GM18505 (cell line): Measurements from ENCODE around the gene IFI44.

ENCODE experiments used
- ATAC-seq: cut with Tn5 transposase; IDR thresholded peaks from one replicate; pipeline ENCODE4 v1.9.1; 2021; ENCODE audit not compliant: unreplicated experiment
- POLR2A ChIP-seq: IDR thresholded peaks from 4 replicates; pipeline ENCODE4 v1.6.1; 2011; ENCODE audit warnings: borderline replicate concordance; ENCODE audit not compliant: insufficient read depth, insufficient read length; ENCODE audit errors: extremely low read depth

The IFI44 gene, protein sequence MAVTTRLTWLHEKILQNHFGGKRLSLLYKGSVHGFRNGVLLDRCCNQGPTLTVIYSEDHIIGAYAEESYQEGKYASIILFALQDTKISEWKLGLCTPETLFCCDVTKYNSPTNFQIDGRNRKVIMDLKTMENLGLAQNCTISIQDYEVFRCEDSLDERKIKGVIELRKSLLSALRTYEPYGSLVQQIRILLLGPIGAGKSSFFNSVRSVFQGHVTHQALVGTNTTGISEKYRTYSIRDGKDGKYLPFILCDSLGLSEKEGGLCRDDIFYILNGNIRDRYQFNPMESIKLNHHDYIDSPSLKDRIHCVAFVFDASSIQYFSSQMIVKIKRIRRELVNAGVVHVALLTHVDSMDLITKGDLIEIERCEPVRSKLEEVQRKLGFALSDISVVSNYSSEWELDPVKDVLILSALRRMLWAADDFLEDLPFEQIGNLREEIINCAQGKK

GRCh38 chr1:78649628-78650027 is at the start of gene IFI44:
TSS of gene IFI44 (plus strand) at chr1:78649831. CDS start at chr1:78650196, 365 bp downstream.
- ATAC-seq, result peak; percentile 92
- peak; percentile 75 for TF ChIP-seq POLR2A

- no peak for TF ChIP-seq POLR2A
- no peak for ATAC-seq
These were observed 48.6 kb upstream of the IFI44 start for GRCh38 chr1:78601068-78601467.

DNA sequence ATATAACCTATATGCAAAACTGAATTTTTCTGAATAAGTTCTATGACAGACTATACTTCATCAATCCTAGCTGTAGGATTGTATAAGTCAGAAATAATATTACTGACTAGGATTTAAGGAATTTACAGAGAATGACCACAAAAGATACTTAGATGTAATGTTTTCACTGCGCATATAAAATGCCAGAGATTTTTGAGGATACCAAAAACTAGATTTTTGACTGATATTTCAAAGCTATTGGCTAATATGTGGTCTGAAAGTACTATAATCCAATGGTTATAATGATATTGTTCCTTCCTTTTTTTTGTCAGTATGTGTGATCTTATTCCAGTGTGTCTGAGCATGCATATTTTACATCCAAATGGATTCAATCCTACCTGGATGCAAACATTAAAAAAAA is 46.4 kb upstream of the IFI44 start:
- no peak for TF ChIP-seq POLR2A
- ATAC-seq, result no peak

GRCh38 chr1:78604643-78605042 is 45.0 kb upstream of the IFI44 start:
- ATAC-seq, result no peak
- TF ChIP-seq POLR2A, result no peak

- ATAC-seq, result no peak
- no peak for TF ChIP-seq POLR2A
These were observed 43.4 kb upstream of the IFI44 start for GRCh38 chr1:78606274-78606673.

DNA sequence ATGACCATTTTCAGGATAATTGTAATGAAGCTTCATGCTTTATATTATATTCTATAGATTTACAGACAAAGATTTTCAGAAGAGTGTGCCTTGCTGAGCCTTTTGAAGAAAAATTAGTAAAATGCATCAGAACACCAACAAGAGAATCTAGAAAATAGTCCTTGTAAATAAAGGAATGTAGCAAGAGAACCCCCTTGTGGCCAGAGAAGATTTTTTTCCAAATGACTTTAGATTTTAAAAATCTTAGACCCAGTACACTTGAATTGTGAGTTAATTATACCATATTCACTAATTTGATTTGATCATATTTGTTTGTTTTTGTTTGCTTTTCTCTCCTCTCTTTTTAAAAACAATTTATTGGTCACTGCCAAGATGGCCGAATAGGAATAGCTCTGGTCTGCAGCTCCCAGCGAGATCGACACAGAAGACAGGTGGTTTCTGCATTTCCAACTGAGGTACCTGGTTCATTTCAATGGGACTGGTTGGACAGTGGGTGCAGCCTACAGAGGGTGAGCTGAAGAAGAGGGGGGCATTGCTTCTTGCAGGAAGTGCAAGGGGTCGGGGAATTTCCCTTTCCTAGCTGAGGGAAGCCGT is 42.2 kb upstream of the IFI44 start:
- no peak for ATAC-seq
- no peak for TF ChIP-seq POLR2A

DNA sequence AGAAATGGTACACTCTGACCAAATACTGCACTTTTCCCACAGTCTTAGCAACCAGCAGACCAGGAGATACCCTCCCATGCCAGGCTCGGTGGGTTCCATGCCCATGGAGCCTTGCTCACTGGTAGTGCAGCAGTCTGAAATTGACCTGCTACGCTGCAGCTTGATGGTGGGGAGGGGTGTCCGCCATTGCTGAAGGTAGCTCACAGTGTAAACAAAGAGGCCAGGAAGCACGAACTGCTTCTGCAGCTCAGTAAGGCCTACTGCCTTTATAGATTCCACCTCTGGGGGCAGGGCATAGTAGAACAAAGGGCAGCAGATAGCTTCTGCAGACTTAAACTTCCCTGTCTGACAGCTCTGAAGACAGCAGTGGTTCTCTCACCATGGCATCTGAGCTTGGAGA is 41.7 kb upstream of the IFI44 start:
- no peak for ATAC-seq
- no peak for TF ChIP-seq POLR2A

DNA sequence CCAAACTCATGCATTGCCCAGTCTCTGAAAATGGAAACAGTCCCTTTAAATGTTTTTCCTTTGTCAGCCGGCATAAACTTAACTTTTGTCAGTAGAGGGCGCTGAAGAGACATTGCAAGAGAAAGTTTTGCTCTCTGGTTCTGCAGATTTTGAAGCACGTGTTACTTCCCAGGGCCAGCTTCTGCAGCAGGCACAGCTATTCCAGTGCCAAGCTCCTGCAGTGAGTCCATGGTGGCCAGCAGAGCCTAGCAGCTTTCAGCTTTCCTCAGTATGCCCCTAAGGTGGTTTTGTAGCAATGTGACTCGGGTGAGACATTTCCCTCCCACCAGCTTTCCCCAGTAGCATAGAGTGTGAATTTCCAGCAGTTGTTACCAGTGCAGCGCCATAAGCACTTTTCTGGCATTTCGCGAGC is 32.0 kb upstream of the IFI44 start:
- no peak for TF ChIP-seq POLR2A
- peak; percentile 43 for ATAC-seq

GRCh38 chr1:78619032-78619431 is 30.6 kb upstream of the IFI44 start:
- TF ChIP-seq POLR2A, result no peak
- no peak for ATAC-seq

DNA sequence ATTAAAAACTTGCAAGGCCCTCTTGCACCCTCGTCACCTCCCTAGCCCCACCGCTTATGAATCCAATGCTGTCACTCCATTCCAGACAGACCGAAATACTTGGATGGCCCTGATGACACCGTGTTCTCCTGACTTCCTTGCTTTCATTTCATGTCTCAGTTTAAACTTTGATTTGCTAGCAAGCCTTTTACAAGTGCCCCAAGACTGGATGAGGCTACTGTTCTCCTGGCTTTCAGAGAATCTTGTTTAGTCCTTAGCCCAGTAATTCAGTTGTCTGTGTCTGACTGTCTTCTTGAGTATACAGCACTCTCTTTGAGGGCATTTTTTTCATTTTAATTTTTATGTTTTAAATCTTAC is 30.2 kb upstream of the IFI44 start:
- peak; percentile 8 for ATAC-seq
- TF ChIP-seq POLR2A, result no peak

DNA sequence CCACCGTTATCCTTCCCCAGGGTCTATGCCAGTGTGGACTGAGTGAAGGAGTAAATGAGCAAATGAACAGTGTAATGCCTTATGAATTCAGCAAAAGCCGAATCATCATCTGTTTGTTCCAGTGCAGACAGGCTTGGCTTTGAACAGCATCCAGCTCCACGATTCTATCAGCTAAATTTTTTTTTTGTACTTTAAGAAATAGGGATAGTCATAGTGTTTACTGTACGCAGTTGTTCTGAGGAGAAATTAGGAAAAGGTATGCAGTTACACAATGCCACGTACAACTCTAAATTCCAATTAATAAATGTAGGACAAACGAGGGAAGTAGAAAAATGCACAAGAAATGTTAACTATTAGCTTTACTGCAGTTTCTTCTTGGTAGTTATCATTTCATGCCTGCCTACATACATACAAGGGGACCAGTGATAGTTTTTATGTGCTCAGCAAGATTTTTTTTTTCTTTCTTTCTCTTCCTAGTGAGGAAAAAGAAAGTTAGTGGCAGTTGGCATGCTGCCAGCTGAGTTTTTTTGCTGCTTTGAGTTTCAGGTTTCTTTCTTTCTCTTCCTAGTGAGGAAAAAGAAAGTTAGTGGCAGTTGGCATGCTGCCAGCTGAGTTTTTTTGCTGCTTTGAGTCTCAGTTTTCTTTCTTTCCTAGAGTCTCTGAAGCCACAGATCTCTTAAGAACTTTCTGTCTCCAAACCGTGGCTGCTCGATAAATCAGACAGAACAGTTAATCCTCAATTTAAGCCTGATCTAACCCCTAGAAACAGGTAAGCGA is 29.6 kb upstream of the IFI44 start, which contains the start of gene IFI44L:
Gene IFI44L, plus strand, starts transcription at position 646 of the 777 bp plus-strand sequence. CDS start 7,468 bp downstream, outside the sequence.
- ATAC-seq, result peak; percentile 38
- TF ChIP-seq POLR2A, result peak; percentile 58

DNA sequence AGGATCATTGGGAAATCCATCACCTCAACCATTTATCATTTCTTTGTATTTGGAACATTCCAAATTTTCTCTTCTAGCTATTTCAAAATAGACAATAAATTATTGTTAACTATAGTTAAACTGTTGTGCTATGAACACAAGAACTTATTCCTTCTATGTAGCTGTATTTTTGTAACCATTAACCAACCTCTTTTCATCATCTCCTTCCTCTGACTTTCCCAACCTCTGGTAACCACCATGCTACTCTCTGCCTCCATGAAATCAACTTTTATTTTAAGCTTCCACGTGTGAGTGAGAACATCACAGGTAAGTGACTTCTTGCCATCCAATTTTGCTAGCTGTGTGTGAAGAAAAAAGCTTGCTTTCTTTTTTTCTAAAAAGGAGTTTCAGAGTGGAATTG is 29.0 kb upstream of the IFI44 start:
- no peak for ATAC-seq
- no peak for TF ChIP-seq POLR2A

- no peak for TF ChIP-seq POLR2A
- ATAC-seq, result no peak
These were observed 27.1 kb upstream of the IFI44 start for GRCh38 chr1:78622548-78622947.
